Suprapubic skin (tissue), 3 donors: ENCODE measurements around the gene RPS21.

Experiments used
- CTCF ChIP-seq, 2 donors: fragments of 200-600 bp in 1 of 2; fragments of 450-650 bp in 1 of 2; sonication (generic) in 1 of 2; IDR thresholded peaks; one replicate each; pipeline ENCODE4 v1.5.1; 2016 to 2019; ENCODE audit warnings: antibody characterized with exemption in 2 of 2, mild to moderate bottlenecking in 1 of 2, moderate library complexity in 1 of 2
- POLR2A ChIP-seq, 2 donors: fragments of 450-650 bp; IDR thresholded peaks; one replicate each; pipeline ENCODE4 v1.6.1; 2017; ENCODE audit warnings: antibody characterized with exemption in 2 of 2, mild to moderate bottlenecking in 2 of 2, moderate library complexity in 2 of 2

- TF ChIP-seq CTCF (IDR thresholded peaks at IDR 0.05) (no peak), POLR2A (IDR thresholded peaks at IDR 0.05) (no peak)
These were observed 17.8 kb downstream of the RPS21 start for GRCh38 chr20:62404761-62405107.
